Measurements from ENCODE around the gene SULF2. TPM values are rescaled to one million over a fixed set of nuclear protein-coding genes. Genes with fewer than 3 reads are reported as not detected.

Gene SULF2
- total RNA-seq, 2 experiments from 2014 or later: 0.47 to 0.50 TPM

- no peak for DNase-seq
- no peaks in the 10 kb centered on the region for H3K9me3 Mint-ChIP-seq
- POLR2A ChIA-PET: no interaction called here
- intact Hi-C loops (cut with micrococcal nuclease): no loop called here
- peak overlapping the region; percentile 32 for H3K27ac Mint-ChIP-seq
- H3K27me3 Mint-ChIP-seq: no peaks in the 10 kb centered on the region
- H3K36me3 Mint-ChIP-seq (ENCODE audit: low read depth): peaks cover 47% of the 10 kb centered on the region
- CTCF ChIA-PET: interaction anchor here (1.4 kb wide), 1 partner anchor 10 kb away, joined by 5 read pairs; no protein-coding TSS in a partner anchor
- no peak overlapping the region for H3K4me3 Mint-ChIP-seq
- no peaks in the 10 kb centered on the region for H3K4me1 Mint-ChIP-seq (ENCODE audit: low read depth)
- TF ChIP-seq CTCF (IDR thresholded peaks at IDR 0.05): no peak
- no peak for ATAC-seq
These were observed 131.4 kb downstream of the SULF2 start for GRCh38 chr20:47653869-47654268.

- no peaks in the 10 kb centered on the region for H3K27me3 Mint-ChIP-seq
- ATAC-seq (no peak), DNase-seq (no peak)
- ChIA-PET POLR2A (no interaction called here), CTCF (interaction anchor here (1.4 kb wide), 1 partner anchor 11 kb away, joined by 5 read pairs; no protein-coding TSS in a partner anchor)
- H3K36me3 Mint-ChIP-seq (ENCODE audit: low read depth): peaks cover 50% of the 10 kb centered on the region
- no peaks in the 10 kb centered on the region for H3K4me1 Mint-ChIP-seq (ENCODE audit: low read depth)
- no peak for TF ChIP-seq CTCF (IDR thresholded peaks at IDR 0.05)
- no peak overlapping the region for H3K27ac Mint-ChIP-seq
- H3K4me3 Mint-ChIP-seq: no peak overlapping the region
- H3K9me3 Mint-ChIP-seq: no peaks in the 10 kb centered on the region
- intact Hi-C loops (cut with micrococcal nuclease): no loop called here
These were observed 132.5 kb downstream of the SULF2 start for GRCh38 chr20:47652794-47653193.

DNA sequence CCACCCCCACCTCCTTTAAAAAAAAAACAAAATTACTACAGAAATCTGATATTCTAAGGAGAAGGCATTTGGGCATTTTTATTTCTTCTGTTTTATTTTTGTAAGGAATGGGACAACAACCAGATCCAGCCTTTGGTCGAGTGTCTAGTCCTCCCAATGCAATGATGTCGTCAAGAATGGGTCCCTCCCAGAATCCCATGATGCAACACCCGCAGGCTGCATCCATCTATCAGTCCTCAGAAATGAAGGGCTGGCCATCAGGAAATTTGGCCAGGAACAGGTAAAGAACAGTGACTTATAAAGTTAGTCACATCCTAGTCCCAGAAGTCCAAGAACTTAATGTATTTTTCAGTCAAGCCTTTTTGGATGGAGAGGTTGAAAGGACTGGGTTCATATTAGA, 133.0 kb downstream of the SULF2 start:
- Mint-ChIP-seq H3K9me3 (no peaks in the 10 kb centered on the region), H3K27me3 (no peaks in the 10 kb centered on the region), H3K36me3 (ENCODE audit: low read depth) (peaks cover 51% of the 10 kb centered on the region), H3K4me3 (no peak overlapping the region), H3K27ac (no peak overlapping the region), H3K4me1 (ENCODE audit: low read depth) (no peaks in the 10 kb centered on the region)
- intact Hi-C loops (cut with micrococcal nuclease): no loop called here
- DNase-seq (no peak), ATAC-seq (no peak)
- POLR2A ChIA-PET: no interaction called here
- CTCF ChIA-PET: no interaction called here
- TF ChIP-seq CTCF (IDR thresholded peaks at IDR 0.05): no peak

- ChIA-PET CTCF (interaction anchor here (1.0 to 4.0 kb wide), 3 partner anchors 15 to 453 kb away, joined by 3 to 18 read pairs (median 7); no protein-coding TSS in a partner anchor), POLR2A (no interaction called here)
- ATAC-seq: no peak
- H3K9me3 Mint-ChIP-seq: no peaks in the 10 kb centered on the region
- no peaks in the 10 kb centered on the region for H3K4me1 Mint-ChIP-seq (ENCODE audit: low read depth)
- peaks cover 58% of the 10 kb centered on the region for H3K36me3 Mint-ChIP-seq (ENCODE audit: low read depth)
- intact Hi-C loops (cut with micrococcal nuclease): no loop called here
- no peak for TF ChIP-seq CTCF (IDR thresholded peaks at IDR 0.05)
- peak overlapping the region; percentile 46 for H3K27ac Mint-ChIP-seq
- H3K4me3 Mint-ChIP-seq: no peak overlapping the region
- no peaks in the 10 kb centered on the region for H3K27me3 Mint-ChIP-seq
- no peak for DNase-seq
These were observed 136.3 kb downstream of the SULF2 start for GRCh38 chr20:47648943-47649342.

- H3K9me3 Mint-ChIP-seq: no peaks in the 10 kb centered on the region
- H3K27ac Mint-ChIP-seq: no peak overlapping the region
- POLR2A ChIA-PET: no interaction called here
- no peak for DNase-seq
- intact Hi-C loops (cut with micrococcal nuclease): no loop called here
- TF ChIP-seq CTCF (IDR thresholded peaks at IDR 0.05): no peak
- CTCF ChIA-PET: interaction anchor here (1.6 to 4.0 kb wide), 2 partner anchors 16 to 264 kb away, joined by 7 to 18 read pairs; no protein-coding TSS in a partner anchor
- no peak overlapping the region for H3K4me3 Mint-ChIP-seq
- no peaks in the 10 kb centered on the region for H3K4me1 Mint-ChIP-seq (ENCODE audit: low read depth)
- no peak for ATAC-seq
- H3K36me3 Mint-ChIP-seq (ENCODE audit: low read depth): peaks cover 57% of the 10 kb centered on the region
- H3K27me3 Mint-ChIP-seq: no peaks in the 10 kb centered on the region
These were observed 137.3 kb downstream of the SULF2 start for GRCh38 chr20:47647994-47648393.
